ACHN (cell line): ENCODE measurements around the gene CACNA1C.

ENCODE experiments used
- DNase-seq: peaks from one replicate; pipeline ENCODE4 v3.0.0-alpha.2; 2015
- in situ Hi-C: cut with HindIII; loops from 2 replicates; pipeline ENCODE4 v1.10.0; 2017; ENCODE audit warnings: low sequenced_read_pairs, low pct_ligation_motif_present, low pct_unique_long_range_greater_than_20kb

CACNA1C gene

GRCh38 chr12:2064071-2064507 lies 11.3 kb downstream of the CACNA1C start:
- DNase-seq: no peak
- in situ Hi-C loops: no loop called here

GRCh38 chr12:2068653-2069052 lies 15.9 kb downstream of the CACNA1C start:
- in situ Hi-C loops: no loop called here
- DNase-seq: no peak

GRCh38 chr12:2070440-2071045 lies 17.8 kb downstream of the CACNA1C start:
- in situ Hi-C loops: no loop called here
- no peak for DNase-seq

GRCh38 chr12:2074792-2075191 lies 22.0 kb downstream of the CACNA1C start:
- DNase-seq: no peak
- in situ Hi-C loops: no loop called here

GRCh38 chr12:2075508-2076195 lies 22.9 kb downstream of the CACNA1C start:
- in situ Hi-C loops: no loop called here

GRCh38 chr12:2076196-2076570 lies 23.4 kb downstream of the CACNA1C start:
- in situ Hi-C loops: no loop called here

More at GRCh38 chr12:2075508-2076195, 22.9 kb downstream of the CACNA1C start:
- DNase-seq: no peak

GRCh38 chr12:2076728-2077127 lies 23.9 kb downstream of the CACNA1C start:
- in situ Hi-C loops: no loop called here

More at GRCh38 chr12:2076196-2076570, 23.4 kb downstream of the CACNA1C start:
- no peak for DNase-seq

GRCh38 chr12:2080604-2081003 lies 27.8 kb downstream of the CACNA1C start:
- in situ Hi-C loops: no loop called here
- no peak for DNase-seq

More at GRCh38 chr12:2076728-2077127, 23.9 kb downstream of the CACNA1C start:
- DNase-seq: no peak

- no peak for DNase-seq
Observed at GRCh38 chr12:2082321-2082720, 29.5 kb downstream of the CACNA1C start.

GRCh38 chr12:2083008-2083407 lies 30.2 kb downstream of the CACNA1C start:
- no peak for DNase-seq
- in situ Hi-C loops: no loop called here

More at GRCh38 chr12:2082321-2082720, 29.5 kb downstream of the CACNA1C start:
- in situ Hi-C loops: no loop called here

- no peak for DNase-seq
- in situ Hi-C loops: no loop called here
Observed at GRCh38 chr12:2083561-2083960, 30.8 kb downstream of the CACNA1C start.

GRCh38 chr12:2084553-2085296 lies 31.9 kb downstream of the CACNA1C start:
- no peak for DNase-seq

GRCh38 chr12:2092354-2092753 lies 39.6 kb downstream of the CACNA1C start:
- in situ Hi-C loops: no loop called here
- DNase-seq: no peak

More at GRCh38 chr12:2084553-2085296, 31.9 kb downstream of the CACNA1C start:
- in situ Hi-C loops: no loop called here

- in situ Hi-C loops: no loop called here
- DNase-seq: no peak
Observed at GRCh38 chr12:2092890-2093289, 40.1 kb downstream of the CACNA1C start.

GRCh38 chr12:2094597-2094996 lies 41.8 kb downstream of the CACNA1C start:
- no peak for DNase-seq

GRCh38 chr12:2095878-2096277 lies 43.1 kb downstream of the CACNA1C start:
- in situ Hi-C loops: no loop called here
- DNase-seq: no peak

More at GRCh38 chr12:2094597-2094996, 41.8 kb downstream of the CACNA1C start:
- in situ Hi-C loops: no loop called here

- in situ Hi-C loops: no loop called here
- DNase-seq: no peak
Observed at GRCh38 chr12:2097617-2098016, 44.8 kb downstream of the CACNA1C start.

GRCh38 chr12:2098852-2099251 lies 46.1 kb downstream of the CACNA1C start:
- in situ Hi-C loops: no loop called here
- no peak for DNase-seq

- in situ Hi-C loops: no loop called here
- no peak for DNase-seq
Observed at GRCh38 chr12:2099595-2099994, 46.8 kb downstream of the CACNA1C start.
